GM18867 (cell line): ENCODE data around the gene PTPN14.

Experiments used
- ATAC-seq: cut with Tn5 transposase; IDR thresholded peaks from one replicate; pipeline ENCODE4 v1.9.1; 2021; ENCODE audit warnings: mild to moderate bottlenecking, moderate library complexity; ENCODE audit not compliant: unreplicated experiment

Gene PTPN14

DNA sequence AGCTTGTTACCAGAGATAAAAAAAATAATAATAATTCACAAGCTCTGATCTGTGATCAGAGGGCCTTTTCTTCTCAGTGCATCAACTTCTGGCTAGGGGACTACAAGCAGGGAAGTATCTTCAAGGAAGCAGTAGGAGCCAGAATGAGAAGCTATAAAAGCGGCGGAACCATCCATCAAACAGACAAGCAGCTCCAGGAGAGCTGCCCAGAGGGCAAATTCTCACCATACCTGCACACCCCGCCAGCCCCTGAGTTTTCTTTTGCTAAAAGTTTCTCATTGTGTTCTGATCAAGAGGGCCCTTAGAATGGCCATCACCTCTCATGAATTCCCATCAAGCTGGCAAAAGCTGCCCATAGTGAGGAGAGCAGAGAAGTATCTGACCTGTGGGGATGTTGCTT is 171.0 kb downstream of the PTPN14 start:
- no peak for ATAC-seq

- no peak for ATAC-seq
Measured at GRCh38 chr1:214379236-214379970, 172.0 kb downstream of the PTPN14 start.

GRCh38 chr1:214378492-214378891 is 172.9 kb downstream of the PTPN14 start:
- ATAC-seq = no peak

DNA sequence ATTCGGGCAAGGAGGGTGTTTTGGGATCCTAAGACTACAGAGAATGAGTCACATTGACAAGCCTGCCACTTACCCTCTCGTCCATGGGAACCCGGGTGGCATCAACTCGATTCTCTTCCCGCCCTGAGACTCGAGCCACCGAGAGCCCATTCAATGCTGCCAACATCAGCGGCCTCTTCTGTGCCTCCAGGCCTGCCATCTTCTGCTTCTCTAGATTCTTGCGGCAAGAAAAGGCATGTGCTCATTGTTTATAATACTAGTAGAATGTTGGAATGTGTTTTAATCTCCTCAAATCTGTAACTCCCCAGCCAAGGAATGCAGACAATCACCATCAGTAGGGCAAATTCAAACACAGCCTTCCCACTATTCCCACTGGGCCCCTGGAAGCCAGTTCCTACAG is 173.5 kb downstream of the PTPN14 start:
- no peak for ATAC-seq

GRCh38 chr1:214377485-214377884 is 173.9 kb downstream of the PTPN14 start:
- no peak for ATAC-seq

DNA sequence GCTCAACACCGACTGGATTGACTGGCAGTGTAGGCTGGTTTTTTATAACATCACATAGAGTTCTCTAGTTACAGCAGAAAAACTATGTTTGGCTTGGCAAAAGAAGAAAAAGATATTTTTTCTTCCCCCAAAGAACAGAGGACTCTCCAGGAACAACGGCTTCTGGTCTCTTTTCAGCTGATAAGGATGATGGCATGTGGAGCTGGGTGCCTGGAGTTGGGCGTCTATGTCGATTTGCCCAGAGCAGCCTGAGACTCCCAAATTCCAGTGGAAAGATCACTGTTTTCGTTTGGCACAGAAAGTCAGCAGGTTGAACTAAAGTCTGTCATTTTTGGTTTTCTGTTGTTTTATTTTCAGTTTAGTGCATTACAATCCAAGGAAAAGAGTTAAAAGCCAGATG is 179.3 kb downstream of the PTPN14 start:
- no peak for ATAC-seq

- no peak for ATAC-seq
Measured at GRCh38 chr1:214370615-214371014, 180.8 kb downstream of the PTPN14 start.

GRCh38 chr1:214369364-214369763 is 182.0 kb downstream of the PTPN14 start:
- ATAC-seq = no peak

- no peak for ATAC-seq
Measured at GRCh38 chr1:214367841-214368240, 183.6 kb downstream of the PTPN14 start.

DNA sequence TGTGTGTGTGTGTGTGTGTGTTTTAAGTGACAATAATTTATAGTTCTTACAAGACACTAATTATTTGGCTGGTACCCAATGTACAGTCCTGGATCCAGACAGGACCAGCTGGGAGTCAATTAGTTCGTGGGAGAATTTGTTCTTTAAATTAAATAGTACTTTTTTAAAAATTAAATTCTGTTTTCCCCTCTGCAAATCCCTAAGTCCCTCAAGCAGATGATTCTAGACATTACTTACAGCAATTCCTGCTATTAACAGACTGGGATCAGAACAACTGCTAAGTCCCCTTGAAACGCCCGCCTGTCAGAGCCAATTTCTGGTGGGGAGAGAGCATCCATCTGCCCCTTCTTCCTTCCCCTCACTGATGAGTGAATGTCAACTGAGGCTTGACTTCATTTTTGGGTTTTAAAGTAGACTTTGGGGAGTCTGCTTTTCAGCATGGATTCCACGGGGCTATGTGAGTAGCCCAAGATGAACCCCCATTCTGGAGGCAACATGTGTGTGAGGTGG is 186.6 kb downstream of the PTPN14 start:
- no peak for ATAC-seq

GRCh38 chr1:214364386-214364785 is 187.0 kb downstream of the PTPN14 start:
- ATAC-seq = no peak

- ATAC-seq = no peak
Measured at GRCh38 chr1:214363386-214363785, 188.0 kb downstream of the PTPN14 start.

- no peak for ATAC-seq
Measured at GRCh38 chr1:214362188-214362882, 189.1 kb downstream of the PTPN14 start.

DNA sequence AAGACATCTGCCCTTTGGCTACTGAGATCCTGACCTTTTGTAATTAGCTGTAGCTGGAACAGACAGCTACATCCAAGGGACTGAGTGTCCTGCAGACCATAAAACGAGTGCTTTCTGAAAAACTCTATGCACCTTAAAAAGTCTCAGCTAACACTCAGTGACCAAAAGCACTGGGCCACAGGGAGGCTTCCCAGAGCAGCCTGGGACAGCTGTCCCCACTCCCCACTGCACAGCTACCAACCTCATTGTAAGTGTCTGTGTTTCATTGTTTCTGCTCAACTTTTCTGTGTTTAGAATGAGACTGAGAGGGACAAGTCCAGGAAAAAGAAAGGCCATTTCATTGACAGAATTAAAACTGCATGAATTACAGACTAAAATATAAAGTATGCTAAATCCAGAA is 189.8 kb downstream of the PTPN14 start:
- no peak for ATAC-seq

DNA sequence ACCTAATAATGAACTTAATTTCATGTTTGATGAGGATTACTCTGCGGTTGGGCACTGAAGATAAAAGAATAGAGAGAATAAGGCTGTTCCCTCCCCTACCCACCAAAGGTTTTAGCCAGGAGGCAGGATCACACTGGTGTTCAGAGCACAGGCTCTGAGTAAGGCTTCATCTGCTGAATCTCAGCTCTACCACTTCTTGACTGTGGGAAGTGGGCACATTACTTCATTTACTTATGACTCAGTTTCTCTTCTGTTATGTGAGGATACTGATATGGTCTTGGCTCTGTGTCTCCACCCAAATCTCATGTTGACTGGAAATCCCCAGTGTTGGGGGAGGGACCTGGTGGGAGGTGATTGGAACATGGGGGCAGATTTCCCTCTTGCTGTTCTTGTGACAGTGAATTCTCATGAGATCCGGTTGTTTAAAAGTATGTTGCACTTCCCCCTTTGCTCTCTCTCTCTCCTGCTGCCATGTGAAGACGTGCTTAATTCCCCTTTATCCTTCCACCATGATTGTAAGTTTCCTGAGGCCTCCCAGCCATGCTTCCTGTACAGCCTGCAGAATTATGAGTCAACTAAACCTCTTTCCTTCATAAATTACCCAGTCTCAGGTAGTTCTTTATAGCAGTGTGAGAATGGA is 190.8 kb downstream of the PTPN14 start:
- ATAC-seq = no peak

DNA sequence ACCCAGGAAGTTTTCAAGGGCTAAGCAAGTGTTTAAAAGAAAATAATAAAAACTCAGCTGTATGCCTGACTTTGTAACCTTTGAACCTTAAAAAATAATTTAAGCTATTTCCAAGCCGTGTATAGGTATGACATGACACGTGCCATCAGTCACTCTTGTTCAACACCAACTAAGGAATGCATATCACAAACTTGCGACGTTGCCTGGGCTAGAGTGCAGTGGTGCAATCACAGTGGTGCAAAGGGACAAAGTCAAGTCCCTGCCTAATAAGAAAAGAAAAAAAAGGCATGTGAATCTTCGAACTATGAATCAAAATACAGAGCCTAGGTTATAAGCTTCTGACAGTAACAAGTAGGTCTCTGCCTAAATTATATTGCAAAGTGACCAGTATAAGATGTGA is 191.3 kb downstream of the PTPN14 start:
- no peak for ATAC-seq

DNA sequence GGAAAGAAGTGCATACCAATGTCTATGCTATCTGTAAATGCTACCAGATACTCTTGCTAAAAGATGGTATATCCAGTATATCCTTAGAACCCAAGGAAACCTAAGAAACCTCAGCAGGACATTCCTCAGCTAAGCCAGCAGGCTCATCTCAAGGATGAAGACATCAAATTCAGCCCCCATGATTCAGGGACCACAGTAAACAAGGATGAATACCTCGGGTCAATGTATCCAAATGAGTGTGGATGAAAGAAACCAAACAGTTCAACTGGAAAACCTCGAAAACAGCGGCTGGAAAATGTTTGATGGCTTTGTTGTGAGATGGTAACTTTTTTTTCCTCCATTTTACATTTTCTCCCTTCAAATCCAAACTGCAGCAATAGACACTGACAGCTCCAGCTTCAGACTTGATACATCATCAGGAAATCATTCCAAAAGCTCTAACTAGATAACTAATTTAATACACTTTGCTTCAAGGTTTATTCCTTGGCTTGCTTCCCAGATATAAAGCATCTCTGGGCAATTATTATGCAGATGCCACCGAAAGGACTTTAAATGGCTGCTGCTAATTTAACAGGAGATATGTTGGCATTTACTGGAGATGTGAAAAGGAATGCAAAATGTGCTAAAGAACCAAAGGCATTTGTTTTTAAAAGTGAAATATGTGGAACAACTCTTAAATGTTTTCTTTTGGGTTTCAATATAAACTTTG is 196.8 kb downstream of the PTPN14 start:
- ATAC-seq = no peak

DNA sequence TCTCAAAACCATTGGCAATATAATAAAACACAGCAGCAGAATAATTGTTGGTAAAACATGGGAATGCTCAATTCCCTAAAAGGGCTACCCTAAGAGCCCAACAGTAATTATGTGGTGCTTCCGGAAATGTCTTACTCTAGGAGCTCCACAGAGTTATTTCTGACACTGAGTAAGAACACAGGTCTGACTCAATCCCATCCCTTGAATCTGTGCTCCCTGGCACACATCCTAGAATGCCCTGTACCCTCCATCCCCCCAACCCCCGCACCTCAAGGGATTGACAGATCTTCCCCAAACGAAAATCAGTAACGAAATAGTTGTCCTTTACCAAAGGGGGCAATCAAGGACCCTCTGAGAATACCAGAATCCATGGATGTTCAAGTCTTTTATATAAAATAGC is 198.6 kb downstream of the PTPN14 start:
- no peak for ATAC-seq

DNA sequence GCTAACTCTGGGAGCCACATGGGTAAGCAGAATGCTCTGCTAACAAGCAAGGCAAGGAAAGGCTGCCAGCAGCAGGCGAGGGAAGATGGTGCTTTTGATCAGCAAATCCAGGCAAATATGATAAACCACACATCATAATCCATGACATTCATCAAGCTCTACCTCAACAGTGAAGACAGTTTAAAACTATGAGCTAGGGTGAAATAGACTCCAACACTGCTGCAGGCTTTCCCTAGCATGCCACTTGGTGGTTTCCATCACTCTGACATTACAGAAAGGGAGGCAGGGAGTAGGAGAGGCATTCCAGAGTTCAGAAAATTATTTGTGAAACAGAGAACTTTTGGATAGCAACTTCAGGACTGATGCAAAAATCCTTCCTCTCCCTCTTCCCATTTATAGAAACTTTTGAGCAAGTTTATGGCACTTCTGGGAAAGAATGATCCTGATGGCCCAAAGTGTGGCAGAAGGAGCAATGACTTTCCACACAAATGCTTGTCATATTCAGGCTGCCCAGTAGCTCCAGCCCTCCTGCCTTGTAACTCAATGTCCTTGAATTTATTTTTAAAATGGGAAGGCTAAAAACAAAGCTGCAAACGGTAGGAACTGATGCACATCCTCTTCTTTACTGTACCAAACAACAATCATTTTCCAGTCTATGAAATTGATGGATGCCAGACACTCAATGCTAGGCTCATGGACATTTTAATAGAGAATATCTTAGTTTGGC is 199.7 kb downstream of the PTPN14 start:
- no peak for ATAC-seq

- ATAC-seq = no peak
Measured at GRCh38 chr1:214349781-214350180, 201.6 kb downstream of the PTPN14 start.

DNA sequence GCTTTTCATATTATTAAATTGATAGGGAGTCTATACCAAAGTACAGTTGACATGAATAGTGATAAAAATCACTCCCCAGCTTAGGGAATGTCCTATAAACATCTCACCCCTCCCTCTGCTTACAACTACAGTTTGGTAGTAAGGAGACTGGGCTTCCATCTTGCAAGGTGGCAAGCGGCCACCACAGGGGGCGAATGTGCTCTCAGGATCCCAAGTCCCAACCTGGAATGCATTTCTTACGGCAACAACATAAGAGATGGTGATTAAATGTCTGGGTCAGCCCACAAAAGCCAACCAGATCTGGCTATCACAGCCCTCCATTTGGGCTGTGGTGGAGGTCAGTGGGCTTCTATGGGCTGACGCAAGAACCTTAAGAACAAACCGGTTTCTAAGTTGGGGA is 202.4 kb downstream of the PTPN14 start:
- ATAC-seq = no peak
